GM21717 (cell line): ENCODE data around the gene ARID5A.
"Not testable (repeated sequence)": the region's sequence is repeated elsewhere in the genome, so short reads cannot be mapped to it uniquely, and the experiment has no call there.

Experiments
- ATAC-seq: cut with Tn5 transposase; IDR thresholded peaks from one replicate; pipeline ENCODE4 v1.9.1; 2021; ENCODE audit warnings: mild to moderate bottlenecking, moderate library complexity; ENCODE audit not compliant: unreplicated experiment

The ARID5A gene

GRCh38 chr2:96539215-96539920 lies 2.8 kb downstream of the ARID5A start:
- ATAC-seq, result no peak

GRCh38 chr2:96540136-96540535 lies 3.6 kb downstream of the ARID5A start:
- no peak for ATAC-seq

GRCh38 chr2:96541398-96542152 lies 5.0 kb downstream of the ARID5A start:
- ATAC-seq, result no peak

GRCh38 chr2:96542357-96542977 lies 5.9 kb downstream of the ARID5A start:
- no peak for ATAC-seq

- ATAC-seq, result no peak
These were observed 9.8 kb downstream of the ARID5A start for GRCh38 chr2:96546321-96546720.

GRCh38 chr2:96546797-96547196 lies 10.2 kb downstream of the ARID5A start:
- ATAC-seq, result no peak

GRCh38 chr2:96547203-96547641 lies 10.7 kb downstream of the ARID5A start:
- ATAC-seq, result no peak

- ATAC-seq, result no peak
These were observed 11.2 kb downstream of the ARID5A start for GRCh38 chr2:96547731-96548171.

GRCh38 chr2:96548558-96549465 lies 12.3 kb downstream of the ARID5A start:
- ATAC-seq, result no peak

- ATAC-seq, result no peak
These were observed 12.9 kb downstream of the ARID5A start for GRCh38 chr2:96549466-96549785.

- no peak for ATAC-seq
These were observed 13.6 kb downstream of the ARID5A start for GRCh38 chr2:96549967-96550786.

GRCh38 chr2:96550787-96551604 lies 14.4 kb downstream of the ARID5A start:
- ATAC-seq, result no peak

- no peak for ATAC-seq
These were observed 15.2 kb downstream of the ARID5A start for GRCh38 chr2:96551605-96552314.

GRCh38 chr2:96552315-96553175 lies 16.0 kb downstream of the ARID5A start:
- no peak for ATAC-seq

GRCh38 chr2:96553176-96553956 lies 16.8 kb downstream of the ARID5A start:
- ATAC-seq, result no peak

GRCh38 chr2:96553957-96554292 lies 17.4 kb downstream of the ARID5A start:
- not testable (repeated sequence) for ATAC-seq
